ENCODE results near the gene RBMS3.

- TF ChIP-seq, protein P1, sequence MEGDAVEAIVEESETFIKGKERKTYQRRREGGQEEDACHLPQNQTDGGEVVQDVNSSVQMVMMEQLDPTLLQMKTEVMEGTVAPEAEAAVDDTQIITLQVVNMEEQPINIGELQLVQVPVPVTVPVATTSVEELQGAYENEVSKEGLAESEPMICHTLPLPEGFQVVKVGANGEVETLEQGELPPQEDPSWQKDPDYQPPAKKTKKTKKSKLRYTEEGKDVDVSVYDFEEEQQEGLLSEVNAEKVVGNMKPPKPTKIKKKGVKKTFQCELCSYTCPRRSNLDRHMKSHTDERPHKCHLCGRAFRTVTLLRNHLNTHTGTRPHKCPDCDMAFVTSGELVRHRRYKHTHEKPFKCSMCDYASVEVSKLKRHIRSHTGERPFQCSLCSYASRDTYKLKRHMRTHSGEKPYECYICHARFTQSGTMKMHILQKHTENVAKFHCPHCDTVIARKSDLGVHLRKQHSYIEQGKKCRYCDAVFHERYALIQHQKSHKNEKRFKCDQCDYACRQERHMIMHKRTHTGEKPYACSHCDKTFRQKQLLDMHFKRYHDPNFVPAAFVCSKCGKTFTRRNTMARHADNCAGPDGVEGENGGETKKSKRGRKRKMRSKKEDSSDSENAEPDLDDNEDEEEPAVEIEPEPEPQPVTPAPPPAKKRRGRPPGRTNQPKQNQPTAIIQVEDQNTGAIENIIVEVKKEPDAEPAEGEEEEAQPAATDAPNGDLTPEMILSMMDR (conservative IDR thresholded peaks at IDR 0.05 in 1 of 2, IDR thresholded peaks at IDR 0.05 in 1 of 2; ENCODE audit: low read depth in 1 of 2, low read length in 2 of 2): no peak
- TF ChIP-seq EZH2 (IDR thresholded peaks at IDR 0.05; ENCODE audit: low read length, missing control alignments): no peak
Measured at GRCh38 chr3:29239376-29239775, 41.5 kb upstream of the RBMS3 start.
